Measurements from ENCODE around the gene GALNS.

GALNS gene

DNA sequence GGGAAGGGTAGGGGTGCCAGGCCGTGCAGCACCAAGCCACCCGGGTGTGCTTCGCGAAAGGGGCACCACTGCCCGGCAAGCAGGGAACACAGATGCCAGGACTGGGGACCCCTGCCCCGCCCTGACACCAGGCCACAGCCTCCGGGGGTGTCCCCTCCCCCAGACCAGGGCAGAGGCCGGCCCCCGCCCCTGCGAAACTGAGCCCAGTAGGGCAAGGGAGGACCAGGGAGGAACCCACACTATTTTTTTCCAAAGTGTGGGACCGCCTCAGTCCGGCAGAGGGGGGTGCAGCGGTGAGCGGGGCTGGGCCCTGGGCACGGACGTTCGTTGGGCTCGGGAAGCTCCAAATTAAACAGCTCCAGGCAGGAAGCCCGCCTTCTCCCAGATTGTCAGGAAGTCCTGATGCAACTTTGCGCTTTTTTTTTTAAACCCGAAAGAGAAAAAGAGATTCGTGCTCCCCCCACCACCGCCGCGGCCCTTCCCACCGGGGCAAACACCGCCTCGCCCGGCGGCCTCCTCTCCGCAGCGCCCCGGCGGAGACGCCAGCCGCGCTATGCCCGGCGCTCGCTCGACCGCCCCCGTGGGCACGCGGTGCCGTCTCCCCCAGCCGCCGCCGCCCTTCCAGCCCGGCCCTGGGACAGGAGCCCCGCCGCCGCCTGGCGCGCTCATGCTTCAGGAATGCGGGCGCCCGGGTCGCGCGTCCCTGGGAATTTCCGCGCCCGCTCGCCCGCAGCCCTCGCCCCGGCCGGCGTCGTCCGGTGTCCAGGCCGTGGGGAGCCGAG is 72.5 kb downstream of the GALNS start:
- Mint-ChIP-seq H3K9me3 (no peaks in the 10 kb centered on the region), H3K27me3 (no peaks in the 10 kb centered on the region), H3K4me1 (ENCODE audit: low read depth) (peaks cover 48% of the 10 kb centered on the region), H3K4me3 (peak overlapping the region; percentile 83), H3K27ac (peak overlapping the region; percentile 97), H3K36me3 (ENCODE audit: low read depth) (peaks cover 17% of the 10 kb centered on the region)
- peak; percentile 70 for DNase-seq

DNA sequence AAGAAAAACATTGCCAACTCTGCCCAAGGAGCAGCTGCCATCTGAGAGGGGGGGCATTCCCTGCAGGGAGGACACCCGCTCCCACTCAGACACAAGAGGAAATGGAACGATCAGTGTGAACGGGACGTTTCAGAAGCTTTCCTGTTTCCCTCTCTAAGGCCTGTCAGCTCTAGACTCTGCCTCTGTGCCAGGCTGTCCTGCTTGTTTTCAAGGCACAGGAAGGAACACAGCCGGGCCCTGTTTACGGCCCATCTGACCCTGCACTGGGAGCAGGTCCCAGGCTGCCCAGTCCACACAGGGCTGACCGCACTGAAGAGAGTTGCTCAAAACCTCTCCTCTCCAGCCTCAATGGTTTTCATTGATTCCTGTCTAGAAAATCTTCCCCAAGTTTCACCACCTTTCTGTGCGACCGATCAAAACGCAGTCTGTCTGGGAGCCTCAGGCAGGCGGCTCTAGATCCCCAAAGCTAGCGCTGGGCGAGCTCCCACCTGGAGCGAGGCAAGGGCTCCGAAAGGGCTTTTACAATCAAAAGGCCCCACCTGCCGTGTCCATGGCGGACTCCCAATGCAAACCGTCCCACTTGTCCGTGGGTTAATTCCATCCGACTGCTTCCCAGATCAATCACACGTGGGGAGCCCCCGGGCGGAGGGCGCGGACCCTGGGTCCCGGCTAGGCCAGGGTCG is 73.2 kb downstream of the GALNS start:
- Mint-ChIP-seq H3K27ac (peak overlapping the region; percentile 97), H3K27me3 (no peaks in the 10 kb centered on the region), H3K9me3 (no peaks in the 10 kb centered on the region), H3K36me3 (ENCODE audit: low read depth) (peaks cover 17% of the 10 kb centered on the region), H3K4me3 (peak overlapping the region; percentile 83), H3K4me1 (ENCODE audit: low read depth) (peaks cover 51% of the 10 kb centered on the region)
- peak; percentile 49 for DNase-seq

DNA sequence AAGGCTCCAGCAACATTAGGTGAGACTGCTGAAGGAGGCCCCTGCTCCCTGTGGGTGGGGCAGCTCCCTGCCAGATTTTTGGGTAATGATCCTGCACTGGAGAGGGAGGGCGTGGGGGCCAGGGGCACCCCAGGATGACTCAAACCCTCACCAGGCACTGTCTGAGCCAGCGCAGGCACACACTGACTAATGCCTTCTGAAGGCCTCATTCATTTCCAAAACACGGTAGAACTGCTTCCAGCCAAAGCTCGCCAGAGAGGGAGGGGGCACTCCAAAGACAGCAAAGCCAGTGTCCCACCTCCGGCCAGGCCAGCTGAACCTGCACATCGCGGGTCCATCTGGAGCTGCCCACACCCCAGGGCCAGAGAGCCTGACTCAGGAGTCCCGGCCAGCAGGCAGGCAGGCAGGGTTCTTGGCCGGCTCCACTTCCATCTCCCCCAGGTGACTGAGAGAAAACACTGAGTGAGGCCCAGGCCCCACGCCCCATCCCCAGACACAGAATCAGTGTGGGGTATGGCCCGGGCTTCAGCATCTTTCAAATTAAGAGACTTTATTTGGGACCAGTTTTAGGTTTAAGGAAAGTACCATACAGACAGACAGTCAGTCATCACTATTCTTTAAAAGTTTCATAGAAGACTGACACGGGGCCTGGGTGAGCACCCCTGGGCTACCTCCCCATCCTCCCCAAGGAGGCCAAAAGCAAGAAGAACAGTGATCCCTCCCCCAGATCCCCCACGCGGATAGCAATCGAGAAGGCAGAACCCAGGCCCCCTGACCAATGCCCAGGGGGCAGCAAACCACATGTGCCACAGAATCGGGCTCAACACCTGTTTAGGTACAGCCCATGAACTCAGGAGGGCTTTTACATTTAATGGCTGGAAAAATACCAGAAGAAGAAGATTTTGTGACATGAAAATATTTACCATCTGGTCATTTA is 74.0 kb downstream of the GALNS start:
- peaks cover 59% of the 10 kb centered on the region for H3K4me1 Mint-ChIP-seq (ENCODE audit: low read depth)
- H3K4me3 Mint-ChIP-seq = peak overlapping the region; percentile 83
- peaks cover 25% of the 10 kb centered on the region for H3K36me3 Mint-ChIP-seq (ENCODE audit: low read depth)
- peak overlapping the region; percentile 97 for H3K27ac Mint-ChIP-seq
- no peaks in the 10 kb centered on the region for H3K27me3 Mint-ChIP-seq
- peak; percentile 84 for DNase-seq
- H3K9me3 Mint-ChIP-seq = no peaks in the 10 kb centered on the region

DNA sequence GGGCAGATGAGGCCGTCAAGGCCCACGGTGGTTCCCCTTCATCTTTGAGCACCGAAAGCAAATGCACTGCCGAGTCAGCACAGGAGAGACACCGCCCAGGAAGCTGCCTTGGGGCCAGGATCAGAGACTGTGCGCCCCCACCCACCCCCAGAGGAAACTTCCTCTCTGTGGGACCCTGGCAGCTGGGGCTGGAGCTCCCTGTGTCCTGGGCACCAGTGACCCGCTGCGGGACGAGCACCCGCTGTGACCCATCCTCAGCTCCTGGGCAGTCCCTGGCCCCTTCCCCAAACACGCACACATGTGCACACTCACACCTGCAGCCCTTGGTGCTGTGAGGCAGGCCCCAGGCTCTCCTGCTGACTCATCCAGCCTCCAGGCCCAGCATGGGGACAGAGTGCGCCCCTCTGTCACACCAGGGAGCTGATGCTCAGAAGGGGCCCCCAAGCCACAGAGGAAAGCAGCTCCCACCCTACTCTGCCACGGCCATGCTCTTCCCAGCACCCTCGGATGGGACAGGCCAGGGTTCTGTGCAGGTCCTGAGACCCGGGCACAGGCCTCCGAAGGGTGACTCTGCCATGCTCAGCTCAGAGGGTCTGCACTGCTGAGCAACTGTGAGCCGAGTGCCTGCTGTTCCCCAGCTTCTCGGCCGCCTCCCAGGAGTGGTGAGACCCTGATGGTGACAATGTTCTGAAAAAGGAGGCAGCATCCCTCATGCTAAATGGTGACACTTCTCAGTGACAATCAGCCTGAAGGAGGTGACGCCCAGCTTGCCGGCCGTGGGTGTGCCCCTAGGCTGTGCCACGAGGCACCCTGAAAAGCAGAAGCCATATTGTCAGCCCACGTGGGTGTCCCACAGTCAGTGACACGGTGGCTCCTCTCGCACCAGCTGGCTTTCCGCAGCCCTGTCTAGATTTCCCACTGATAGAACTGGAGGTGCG is 75.3 kb downstream of the GALNS start:
- Mint-ChIP-seq H3K4me1 (ENCODE audit: low read depth) (peaks cover 64% of the 10 kb centered on the region), H3K4me3 (peak overlapping the region; percentile 83), H3K9me3 (no peaks in the 10 kb centered on the region), H3K36me3 (ENCODE audit: low read depth) (peaks cover 33% of the 10 kb centered on the region), H3K27me3 (no peaks in the 10 kb centered on the region), H3K27ac (peak overlapping the region; percentile 97)
- peak; percentile 83 for DNase-seq

DNA sequence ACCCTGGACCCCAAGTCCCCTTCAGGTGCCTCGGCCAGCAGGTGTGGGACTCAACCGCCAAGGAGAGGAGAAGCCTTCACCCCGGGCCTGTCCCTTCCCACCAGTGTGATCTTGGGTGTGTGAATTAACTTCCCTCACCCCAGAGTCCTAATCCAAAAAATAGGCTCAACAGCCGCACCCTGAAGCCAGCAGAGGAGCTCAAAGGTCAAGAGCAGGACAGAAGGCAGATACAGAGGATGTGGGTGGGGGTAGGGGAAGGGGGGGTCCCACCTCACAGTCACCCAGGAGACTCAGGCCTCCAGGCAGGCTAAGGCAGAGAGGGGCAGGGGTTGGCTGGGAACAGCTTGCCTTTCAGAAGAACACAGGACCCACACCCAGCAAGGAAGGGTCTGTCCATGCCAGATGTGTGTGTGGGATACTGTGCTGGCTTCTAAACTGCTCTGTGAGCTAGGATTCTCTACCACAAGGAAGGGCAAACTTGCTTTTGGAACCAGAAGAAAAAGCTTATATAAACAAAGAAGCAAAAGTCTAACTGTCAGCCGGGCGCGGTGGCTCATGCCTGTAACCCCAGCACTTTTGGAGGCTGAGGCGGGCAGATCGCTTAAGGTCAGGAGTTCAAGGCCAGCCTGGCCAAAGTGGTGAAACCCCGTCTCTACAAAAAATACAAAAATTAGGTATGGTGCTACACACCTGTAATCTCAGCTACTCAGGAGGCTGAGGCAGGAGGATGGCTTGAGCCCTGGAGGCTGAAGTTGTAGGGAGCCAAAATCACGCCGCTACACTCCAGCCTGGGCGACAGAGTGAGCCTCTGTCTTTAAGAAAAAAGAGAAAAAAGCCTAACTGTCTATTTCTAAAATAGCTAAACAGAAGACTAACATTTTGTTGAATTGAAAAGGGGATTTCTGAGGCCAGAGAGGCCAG is 76.3 kb downstream of the GALNS start:
- no peaks in the 10 kb centered on the region for H3K9me3 Mint-ChIP-seq
- H3K27ac Mint-ChIP-seq = peak overlapping the region; percentile 97
- no peaks in the 10 kb centered on the region for H3K27me3 Mint-ChIP-seq
- H3K4me1 Mint-ChIP-seq (ENCODE audit: low read depth) = peaks cover 61% of the 10 kb centered on the region
- H3K4me3 Mint-ChIP-seq = peak overlapping the region; percentile 83
- peaks cover 38% of the 10 kb centered on the region for H3K36me3 Mint-ChIP-seq (ENCODE audit: low read depth)
- DNase-seq = no peak

DNA sequence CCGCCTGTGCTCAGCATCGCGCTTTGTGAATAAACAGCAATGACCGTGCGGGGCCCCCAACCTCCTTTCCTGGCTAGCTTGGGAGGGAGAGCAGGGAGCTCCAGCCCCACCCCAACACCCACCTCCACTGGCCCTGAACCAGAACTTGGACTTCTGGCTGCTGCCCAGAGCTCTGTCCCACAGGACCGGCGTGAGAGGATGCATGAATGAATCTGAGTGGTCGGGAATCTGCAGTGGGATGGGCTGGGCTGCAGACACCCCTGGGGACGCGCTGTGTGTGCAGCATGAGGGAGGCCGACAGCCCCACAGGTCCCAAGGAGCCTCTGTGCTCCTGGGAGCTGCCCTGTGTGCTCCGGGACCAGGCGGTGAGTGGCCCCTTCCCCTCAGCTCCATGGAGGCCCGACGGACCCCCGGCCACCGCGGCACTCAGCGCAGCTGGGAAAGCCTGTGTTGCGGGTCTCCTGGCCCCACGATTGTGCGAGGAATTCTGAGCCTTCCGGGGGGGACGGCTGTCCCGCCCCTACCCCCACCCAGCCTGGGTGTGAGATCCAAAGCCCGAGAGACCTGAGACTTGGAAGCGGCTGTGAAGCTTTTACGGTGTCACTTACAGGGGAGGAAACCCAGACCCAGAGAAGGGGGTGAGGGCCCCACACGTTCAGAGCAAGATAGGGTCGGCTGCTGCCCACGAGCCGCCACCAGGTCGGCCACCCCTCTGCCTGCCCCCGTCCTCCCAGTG is 77.2 kb downstream of the GALNS start:
- no peak for DNase-seq
- Mint-ChIP-seq H3K27me3 (no peaks in the 10 kb centered on the region), H3K36me3 (ENCODE audit: low read depth) (peaks cover 39% of the 10 kb centered on the region), H3K4me1 (ENCODE audit: low read depth) (peaks cover 61% of the 10 kb centered on the region), H3K9me3 (no peaks in the 10 kb centered on the region), H3K4me3 (peak overlapping the region; percentile 83), H3K27ac (peak overlapping the region; percentile 97)

DNA sequence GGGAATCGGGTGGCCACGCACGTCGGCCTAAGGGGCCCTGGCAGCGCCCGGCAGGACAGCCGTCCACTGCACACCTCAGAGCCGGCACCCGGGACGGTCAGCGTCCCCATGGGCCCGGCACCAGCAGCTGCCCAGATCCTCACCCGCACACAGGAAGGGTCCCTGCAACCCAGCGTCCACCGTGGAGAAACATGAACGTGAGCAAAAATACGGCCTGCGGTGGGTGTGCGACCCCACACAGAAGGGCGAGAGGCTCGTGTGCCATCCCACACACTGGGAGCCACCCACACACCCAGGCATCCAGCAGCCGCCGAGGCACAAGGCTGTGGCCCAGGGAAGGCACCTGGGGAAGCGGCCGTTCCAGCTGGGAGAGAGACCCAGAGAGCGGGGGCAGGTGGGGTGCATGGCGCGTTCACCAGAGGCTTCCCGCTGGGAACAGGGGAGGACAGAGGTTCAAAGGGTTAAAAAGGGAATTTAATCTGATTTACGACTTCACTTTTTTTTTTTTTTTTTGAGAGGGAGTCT is 78.1 kb downstream of the GALNS start:
- Mint-ChIP-seq H3K9me3 (no peaks in the 10 kb centered on the region), H3K27ac (peak overlapping the region; percentile 26), H3K4me3 (no peak overlapping the region), H3K36me3 (ENCODE audit: low read depth) (peaks cover 35% of the 10 kb centered on the region), H3K4me1 (ENCODE audit: low read depth) (peaks cover 62% of the 10 kb centered on the region), H3K27me3 (no peaks in the 10 kb centered on the region)
- DNase-seq = no peak

DNA sequence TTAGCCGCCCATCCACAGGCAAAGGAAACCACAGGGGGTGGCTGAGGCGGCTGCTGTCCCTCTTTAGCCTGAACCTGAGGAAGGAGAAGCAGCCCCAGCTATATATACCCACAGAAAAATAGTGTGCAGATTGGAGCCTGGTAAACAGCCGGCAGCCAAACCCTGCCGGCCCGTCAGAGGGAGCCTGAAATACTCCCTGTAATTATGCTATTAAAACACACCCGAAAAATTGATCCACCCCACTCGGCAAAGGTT is 78.5 kb downstream of the GALNS start:
- H3K27ac Mint-ChIP-seq = peak overlapping the region; percentile 26
- H3K36me3 Mint-ChIP-seq (ENCODE audit: low read depth) = peaks cover 31% of the 10 kb centered on the region
- no peaks in the 10 kb centered on the region for H3K9me3 Mint-ChIP-seq
- H3K4me1 Mint-ChIP-seq (ENCODE audit: low read depth) = peaks cover 58% of the 10 kb centered on the region
- no peak for DNase-seq
- H3K4me3 Mint-ChIP-seq = no peak overlapping the region
- no peaks in the 10 kb centered on the region for H3K27me3 Mint-ChIP-seq

DNA sequence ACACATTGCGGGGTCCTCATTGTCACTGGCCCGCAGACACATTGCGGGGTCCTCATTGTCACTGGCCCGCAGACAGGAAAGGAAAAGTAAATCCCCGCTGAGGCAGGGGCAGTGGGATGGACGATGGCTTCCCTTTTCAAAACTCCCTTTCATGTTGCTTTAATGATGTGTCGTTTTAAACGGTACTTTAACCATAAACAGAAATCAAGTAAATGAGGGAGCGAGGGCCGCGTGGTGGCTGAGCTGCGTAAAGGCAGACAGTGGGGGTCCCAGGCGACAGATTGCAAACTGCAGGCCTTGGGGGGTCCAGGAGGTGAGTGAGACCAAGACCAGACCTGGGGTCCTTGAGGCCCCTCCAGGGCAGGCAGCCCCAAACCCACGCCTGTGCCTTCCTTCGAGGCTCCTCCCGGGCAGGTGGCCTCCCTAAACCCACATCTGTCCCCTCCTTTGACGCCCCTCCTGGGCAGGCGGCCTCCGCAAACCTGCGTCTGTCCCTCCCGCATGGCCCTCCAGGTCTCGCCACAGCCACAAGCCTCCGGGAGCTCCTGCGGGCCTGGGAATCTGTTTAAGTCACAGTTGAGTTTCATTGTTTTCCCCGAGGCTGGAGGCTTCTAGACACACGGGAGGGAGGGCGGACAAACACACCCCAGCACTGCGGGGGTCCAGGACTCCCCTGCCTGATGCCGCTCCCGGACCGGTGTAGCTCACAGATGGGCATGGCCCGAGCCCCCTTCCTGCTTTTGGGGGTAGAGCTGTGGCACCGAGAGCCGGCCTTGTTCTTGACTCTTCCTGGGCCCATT is 79.1 kb downstream of the GALNS start:
- Mint-ChIP-seq H3K4me3 (no peak overlapping the region), H3K27ac (peak overlapping the region; percentile 26)
- no peak for DNase-seq

DNA sequence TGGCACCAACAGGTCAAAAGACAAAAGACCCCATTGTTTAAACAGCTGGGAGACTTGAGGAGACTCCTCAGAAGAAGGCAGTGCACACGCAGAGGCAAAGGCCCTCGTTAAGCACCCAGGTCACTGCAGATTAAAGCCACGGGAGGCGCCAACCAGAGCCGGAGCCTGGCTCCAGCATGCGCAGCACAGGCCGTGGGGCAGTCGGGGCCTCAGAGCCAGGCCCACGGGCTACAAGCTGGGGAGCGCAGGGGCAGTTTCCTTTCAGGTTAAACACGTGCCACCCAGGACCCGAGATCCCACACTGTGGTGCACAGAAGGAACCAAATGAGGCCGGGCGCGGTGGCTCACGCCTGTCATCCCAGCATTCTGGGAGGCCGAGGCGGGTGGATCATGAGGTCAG is 80.9 kb downstream of the GALNS start:
- H3K27ac Mint-ChIP-seq = no peak overlapping the region
- H3K36me3 Mint-ChIP-seq (ENCODE audit: low read depth) = peaks cover 25% of the 10 kb centered on the region
- peaks cover 44% of the 10 kb centered on the region for H3K4me1 Mint-ChIP-seq (ENCODE audit: low read depth)
- no peak overlapping the region for H3K4me3 Mint-ChIP-seq
- no peaks in the 10 kb centered on the region for H3K27me3 Mint-ChIP-seq
- no peaks in the 10 kb centered on the region for H3K9me3 Mint-ChIP-seq
- no peak for DNase-seq

More for the DNA sequence above, 79.1 kb downstream of the GALNS start:
- no peaks in the 10 kb centered on the region for H3K9me3 Mint-ChIP-seq
- H3K27me3 Mint-ChIP-seq = no peaks in the 10 kb centered on the region
- peaks cover 27% of the 10 kb centered on the region for H3K36me3 Mint-ChIP-seq (ENCODE audit: low read depth)
- H3K4me1 Mint-ChIP-seq (ENCODE audit: low read depth) = peaks cover 56% of the 10 kb centered on the region

DNA sequence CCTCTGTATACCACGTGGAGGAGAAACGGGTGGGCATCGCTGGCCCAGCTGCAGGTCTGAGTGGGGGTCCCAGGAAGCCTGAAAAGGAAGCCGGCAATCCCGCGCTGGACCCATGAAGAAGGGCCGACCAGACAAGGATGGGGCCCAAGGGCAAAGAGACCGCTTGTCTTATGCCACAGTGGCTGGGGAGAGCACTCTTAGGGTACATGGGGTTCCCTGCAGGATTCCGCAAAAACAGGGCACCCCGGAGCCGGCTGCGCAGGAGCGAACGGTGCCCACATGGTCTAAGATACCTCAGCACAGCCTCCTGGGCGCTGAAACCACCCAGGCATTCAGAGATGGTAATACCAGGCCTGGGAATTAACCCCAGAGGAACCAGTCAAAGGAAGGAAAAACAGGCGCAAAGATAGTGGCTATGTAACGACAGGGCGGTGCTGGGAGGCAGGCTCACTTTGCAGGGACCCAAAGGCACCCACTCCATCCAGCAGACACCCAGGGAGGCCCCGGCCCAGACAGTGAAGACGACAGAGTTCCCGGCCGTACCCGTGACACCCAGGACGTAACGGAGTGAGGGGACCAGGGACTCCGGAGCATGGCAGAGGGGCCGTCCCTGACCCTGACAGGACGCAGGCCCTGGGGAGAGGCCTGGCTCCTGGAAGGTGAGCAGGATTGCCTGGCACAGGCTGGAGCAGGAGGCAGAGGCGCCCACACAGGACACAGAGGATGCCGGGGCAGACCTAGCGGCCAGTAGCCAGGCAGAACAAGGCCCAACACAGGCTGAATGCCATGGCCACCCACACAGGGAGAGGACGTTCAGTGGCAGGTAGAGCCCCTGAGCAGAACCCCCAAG is 82.0 kb downstream of the GALNS start:
- Mint-ChIP-seq H3K27me3 (no peaks in the 10 kb centered on the region), H3K36me3 (ENCODE audit: low read depth) (peaks cover 23% of the 10 kb centered on the region), H3K4me3 (no peak overlapping the region), H3K9me3 (no peaks in the 10 kb centered on the region), H3K27ac (no peak overlapping the region), H3K4me1 (ENCODE audit: low read depth) (peaks cover 43% of the 10 kb centered on the region)
- no peak for DNase-seq
